HUES48 (cell line): Measurements from ENCODE around the gene KCTD16.

ENCODE experiments used
- H3K27ac ChIP-seq: one replicate; pipeline ENCODE4 v1.7.0; 2013; ENCODE audit warnings: low read depth, low read length, inconsistent platforms
- H3K27me3 ChIP-seq: 2 replicates; pipeline ENCODE4 v1.6.1; 2013; ENCODE audit warnings: mild to moderate bottlenecking, low read length; ENCODE audit not compliant: control insufficient read depth, insufficient read depth
- H3K36me3 ChIP-seq: 2 replicates; pipeline ENCODE4 v1.6.1; 2013; ENCODE audit warnings: low read length; ENCODE audit not compliant: control insufficient read depth, insufficient read depth
- H3K4me1 ChIP-seq: 2 replicates; pipeline ENCODE4 v1.6.1; 2013; ENCODE audit warnings: mild to moderate bottlenecking, low read length; ENCODE audit not compliant: control insufficient read depth, insufficient read depth
- H3K4me3 ChIP-seq: 2 replicates; pipeline ENCODE4 v1.5.1; 2013; ENCODE audit warnings: mild to moderate bottlenecking, low read depth, low read length
- H3K9ac ChIP-seq: 2 replicates; pipeline ENCODE4 v1.6.1; 2013; ENCODE audit warnings: mild to moderate bottlenecking, low read depth, low read length, moderate library complexity
- H3K9me3 ChIP-seq: 2 replicates; pipeline ENCODE4 v1.6.1; 2013; ENCODE audit warnings: low read length; ENCODE audit not compliant: control insufficient read depth, insufficient read depth

KCTD16 gene

GRCh38 chr5:144313147-144313726 is 142.6 kb downstream of the KCTD16 start:
- Histone ChIP-seq H3K9me3 (no peaks in the 10 kb centered on the region), H3K9ac (no peak overlapping the region), H3K4me3 (no peak overlapping the region)

GRCh38 chr5:144315026-144315425 is 144.4 kb downstream of the KCTD16 start:
- Histone ChIP-seq H3K4me1 (peaks cover 24% of the 10 kb centered on the region), H3K9ac (no peak overlapping the region), H3K27me3 (no peaks in the 10 kb centered on the region), H3K27ac (no peak overlapping the region), H3K36me3 (no peaks in the 10 kb centered on the region), H3K4me3 (no peak overlapping the region), H3K9me3 (no peaks in the 10 kb centered on the region)

More at GRCh38 chr5:144313147-144313726, 142.6 kb downstream of the KCTD16 start:
- no peaks in the 10 kb centered on the region for H3K27me3 ChIP-seq
- H3K27ac ChIP-seq = no peak overlapping the region
- H3K4me1 ChIP-seq = peaks cover 10% of the 10 kb centered on the region
- H3K36me3 ChIP-seq = no peaks in the 10 kb centered on the region

- Histone ChIP-seq H3K27me3 (no peaks in the 10 kb centered on the region), H3K4me3 (no peak overlapping the region), H3K4me1 (peaks cover 26% of the 10 kb centered on the region), H3K9me3 (no peaks in the 10 kb centered on the region), H3K9ac (no peak overlapping the region), H3K36me3 (no peaks in the 10 kb centered on the region), H3K27ac (no peak overlapping the region)
These were observed 145.4 kb downstream of the KCTD16 start for GRCh38 chr5:144315994-144316634.

GRCh38 chr5:144318011-144318410 is 147.3 kb downstream of the KCTD16 start:
- no peaks in the 10 kb centered on the region for H3K27me3 ChIP-seq
- peak overlapping the region; percentile 64 for H3K27ac ChIP-seq
- H3K9me3 ChIP-seq = no peaks in the 10 kb centered on the region
- no peak overlapping the region for H3K4me3 ChIP-seq
- H3K9ac ChIP-seq = no peak overlapping the region
- no peaks in the 10 kb centered on the region for H3K36me3 ChIP-seq
- H3K4me1 ChIP-seq = peaks cover 26% of the 10 kb centered on the region

- H3K4me1 ChIP-seq = peaks cover 26% of the 10 kb centered on the region
- H3K9me3 ChIP-seq = no peaks in the 10 kb centered on the region
- H3K36me3 ChIP-seq = no peaks in the 10 kb centered on the region
- no peak overlapping the region for H3K9ac ChIP-seq
- peak overlapping the region; percentile 64 for H3K27ac ChIP-seq
- H3K4me3 ChIP-seq = no peak overlapping the region
- H3K27me3 ChIP-seq = no peaks in the 10 kb centered on the region
These were observed 147.8 kb downstream of the KCTD16 start for GRCh38 chr5:144318460-144318859.

GRCh38 chr5:144323181-144323580 is 152.5 kb downstream of the KCTD16 start:
- H3K9ac ChIP-seq = no peak overlapping the region
- no peaks in the 10 kb centered on the region for H3K36me3 ChIP-seq
- no peaks in the 10 kb centered on the region for H3K9me3 ChIP-seq
- H3K27ac ChIP-seq = no peak overlapping the region
- peaks cover 17% of the 10 kb centered on the region for H3K4me1 ChIP-seq
- H3K4me3 ChIP-seq = no peak overlapping the region
- no peaks in the 10 kb centered on the region for H3K27me3 ChIP-seq

- Histone ChIP-seq H3K27ac (no peak overlapping the region), H3K36me3 (no peaks in the 10 kb centered on the region), H3K9me3 (no peaks in the 10 kb centered on the region), H3K9ac (no peak overlapping the region), H3K4me3 (no peak overlapping the region), H3K4me1 (no peaks in the 10 kb centered on the region), H3K27me3 (no peaks in the 10 kb centered on the region)
These were observed 154.9 kb downstream of the KCTD16 start for GRCh38 chr5:144325532-144325931.

GRCh38 chr5:144328494-144328893 is 157.8 kb downstream of the KCTD16 start:
- H3K4me1 ChIP-seq = no peaks in the 10 kb centered on the region

GRCh38 chr5:144328980-144329379 is 158.3 kb downstream of the KCTD16 start:
- Histone ChIP-seq H3K9ac (no peak overlapping the region), H3K36me3 (no peaks in the 10 kb centered on the region), H3K27ac (no peak overlapping the region), H3K27me3 (no peaks in the 10 kb centered on the region), H3K4me1 (no peaks in the 10 kb centered on the region), H3K4me3 (no peak overlapping the region), H3K9me3 (no peaks in the 10 kb centered on the region)

More at GRCh38 chr5:144328494-144328893, 157.8 kb downstream of the KCTD16 start:
- Histone ChIP-seq H3K27me3 (no peaks in the 10 kb centered on the region), H3K9me3 (no peaks in the 10 kb centered on the region), H3K4me3 (no peak overlapping the region), H3K9ac (no peak overlapping the region), H3K36me3 (no peaks in the 10 kb centered on the region), H3K27ac (no peak overlapping the region)

- Histone ChIP-seq H3K27me3 (no peaks in the 10 kb centered on the region), H3K36me3 (no peaks in the 10 kb centered on the region), H3K4me1 (no peaks in the 10 kb centered on the region), H3K9ac (no peak overlapping the region), H3K4me3 (no peak overlapping the region), H3K9me3 (no peaks in the 10 kb centered on the region), H3K27ac (no peak overlapping the region)
These were observed 159.0 kb downstream of the KCTD16 start for GRCh38 chr5:144329681-144330080.

- Histone ChIP-seq H3K27ac (no peak overlapping the region), H3K4me3 (no peak overlapping the region), H3K36me3 (no peaks in the 10 kb centered on the region), H3K27me3 (no peaks in the 10 kb centered on the region; the same call in 1 of the 2 replicates), H3K9ac (no peak overlapping the region), H3K9me3 (no peaks in the 10 kb centered on the region), H3K4me1 (no peaks in the 10 kb centered on the region)
These were observed 160.7 kb downstream of the KCTD16 start for GRCh38 chr5:144331361-144331760.
